HepG2 (cell line): ENCODE data around the gene PSRC1. TPM values are rescaled to one million over a fixed set of nuclear protein-coding genes. Genes with fewer than 3 reads are reported as not detected.
A peak's percentile ranks its signal among the peaks of the same experiment; 100 is the strongest.

Source experiments
- CENPX ChIP-seq: sonication (generic); formaldehyde crosslinking; IDR thresholded peaks from 2 replicates; pipeline ENCODE4 v1.9.0; 2021; ENCODE audit warnings: mild to moderate bottlenecking, missing genetic modification reagents, moderate library complexity
- DPF2 ChIP-seq: sonication (generic); formaldehyde crosslinking; IDR thresholded peaks from 2 replicates; pipeline ENCODE4 v1.4.0; 2020; ENCODE audit warnings: mild to moderate bottlenecking, low read depth, missing genetic modification reagents, borderline replicate concordance
- GLI4 ChIP-seq: sonication (generic); formaldehyde crosslinking; IDR thresholded peaks from 2 replicates; pipeline ENCODE4 v1.5.1; 2020; ENCODE audit warnings: missing genetic modification reagents, mild to moderate bottlenecking, moderate library complexity, borderline replicate concordance
- MEF2D ChIP-seq: sonication (generic); formaldehyde crosslinking; IDR thresholded peaks from 2 replicates; pipeline ENCODE4 v1.5.1; 2020; ENCODE audit warnings: mild to moderate bottlenecking, missing genetic modification reagents
- MTF2 ChIP-seq: sonication (generic); formaldehyde crosslinking; IDR thresholded peaks from 2 replicates; pipeline ENCODE4 v1.5.0; 2020; ENCODE audit warnings: missing genetic modification reagents, borderline replicate concordance
- NFIB ChIP-seq: sonication (generic); formaldehyde crosslinking; IDR thresholded peaks from 2 replicates; pipeline ENCODE4 v1.9.0; 2021; ENCODE audit warnings: missing genetic modification reagents, mild to moderate bottlenecking, borderline replicate concordance
- SIX1 ChIP-seq: sonication (generic); formaldehyde crosslinking; IDR thresholded peaks from 2 replicates; pipeline ENCODE4 v1.4.0; 2020; ENCODE audit warnings: missing genetic modification reagents, borderline replicate concordance
- SNRNP70 ChIP-seq: fragments of 200-400 bp; formaldehyde crosslinking; IDR thresholded peaks from 2 replicates; pipeline ENCODE4 v1.6.1; 2017; ENCODE audit warnings: mild to moderate bottlenecking, low read depth, low read length, moderate library complexity
- ZBTB3 ChIP-seq: sonication (generic); formaldehyde crosslinking; IDR thresholded peaks from 2 replicates; pipeline ENCODE4 v1.4.0; 2020; ENCODE audit warnings: low read depth, mild to moderate bottlenecking, moderate library complexity, missing genetic modification reagents, borderline replicate concordance
- ZMYM3 ChIP-seq: sonication (generic); formaldehyde crosslinking; IDR thresholded peaks from 2 replicates; pipeline ENCODE4 v1.5.1; 2020; ENCODE audit warnings: mild to moderate bottlenecking, missing genetic modification reagents
- ZNF674 ChIP-seq: sonication (generic); formaldehyde crosslinking; IDR thresholded peaks from 2 replicates; pipeline ENCODE4 v1.5.0; 2020; ENCODE audit warnings: low read depth, mild to moderate bottlenecking, missing genetic modification reagents
- ZNF75D ChIP-seq: sonication (generic); formaldehyde crosslinking; IDR thresholded peaks from 2 replicates; pipeline ENCODE4 v1.8.1; 2023; ENCODE audit warnings: missing genetic modification reagents, mild to moderate bottlenecking, borderline replicate concordance
- polyA plus RNA-seq, 8 experiments: library from polyadenylated mRNA; depleted of rRNA in 3 of 8; stranded (reverse) in 7 of 8; unstranded in 1 of 8; fragments of >200 nt; fragmentation: Illumina TruSeq in 4 of 8; extraction: Trizol in 4 of 8; gene quantifications; 2 replicates each; pipeline versions ENCODE4 v1.2.1 to v1.2.3, GENCODE V29; 2011 to 2016; ENCODE audit warnings: low read depth in 4 of 8, missing spikeins in 1 of 8, mixed read lengths in 1 of 8; ENCODE audit not compliant: insufficient read depth in 1 of 8
- total RNA-seq, 5 experiments: library from RNA; depleted of rRNA; stranded (reverse); fragments of >200 nt; fragmentation: Illumina TruSeq; extraction: Trizol; gene quantifications; 2 replicates each; pipeline ENCODE4 v1.2.3, GENCODE V29; 2016; ENCODE audit warnings: low read depth in 1 of 5
- TF ChIP-seq, protein P1 (sequence below): IDR thresholded peaks from 2 replicates; pipeline ENCODE4 v1.6.1; 2018; ENCODE audit warnings: missing genetic modification reagents, mild to moderate bottlenecking, missing compliant biosample characterization
- TF ChIP-seq, protein P2 (sequence below): sonication (generic); formaldehyde crosslinking; conservative IDR thresholded peaks from 2 replicates; pipeline ENCODE4 v1.4.0; 2020; ENCODE audit warnings: missing genetic modification reagents
- TF ChIP-seq, protein P3 (sequence below): fragments of 450-650 bp; IDR thresholded peaks from 2 replicates; pipeline ENCODE4 v1.6.1; 2017; ENCODE audit warnings: mild to moderate bottlenecking
- TF ChIP-seq, protein P4 (sequence below), 2 experiments: fragments of 450-650 bp in 1 of 2; sonication (generic) in 1 of 2; formaldehyde crosslinking; IDR thresholded peaks; 2 replicates each; pipeline versions ENCODE4 v1.5.0 to v1.8.0; 2020 to 2022; ENCODE audit warnings: mild to moderate bottlenecking in 1 of 2, missing genetic modification reagents in 1 of 2
- TF ChIP-seq, protein P5 (sequence below): sonication (generic); formaldehyde crosslinking; IDR thresholded peaks from 2 replicates; pipeline ENCODE4 v1.5.0; 2020; ENCODE audit warnings: missing genetic modification reagents, mild to moderate bottlenecking, borderline replicate concordance
- TF ChIP-seq, protein P6 (sequence below): IDR thresholded peaks from 2 replicates; pipeline ENCODE4 v1.6.1; 2016; ENCODE audit warnings: missing compliant biosample characterization, missing genetic modification reagents, borderline replicate concordance
- TF ChIP-seq, protein P7 (sequence below): sonication (generic); formaldehyde crosslinking; IDR thresholded peaks from 2 replicates; pipeline ENCODE4 v1.8.0; 2022; ENCODE audit warnings: missing genetic modification reagents, mild to moderate bottlenecking, inconsistent platforms, borderline replicate concordance

PSRC1 gene
- total and polyA plus RNA-seq, 2 of the 13 experiments (the other 11 are each of a cell fraction or from before 2014, with no cell fraction given): 28.6 to 30.3 TPM

DNA sequence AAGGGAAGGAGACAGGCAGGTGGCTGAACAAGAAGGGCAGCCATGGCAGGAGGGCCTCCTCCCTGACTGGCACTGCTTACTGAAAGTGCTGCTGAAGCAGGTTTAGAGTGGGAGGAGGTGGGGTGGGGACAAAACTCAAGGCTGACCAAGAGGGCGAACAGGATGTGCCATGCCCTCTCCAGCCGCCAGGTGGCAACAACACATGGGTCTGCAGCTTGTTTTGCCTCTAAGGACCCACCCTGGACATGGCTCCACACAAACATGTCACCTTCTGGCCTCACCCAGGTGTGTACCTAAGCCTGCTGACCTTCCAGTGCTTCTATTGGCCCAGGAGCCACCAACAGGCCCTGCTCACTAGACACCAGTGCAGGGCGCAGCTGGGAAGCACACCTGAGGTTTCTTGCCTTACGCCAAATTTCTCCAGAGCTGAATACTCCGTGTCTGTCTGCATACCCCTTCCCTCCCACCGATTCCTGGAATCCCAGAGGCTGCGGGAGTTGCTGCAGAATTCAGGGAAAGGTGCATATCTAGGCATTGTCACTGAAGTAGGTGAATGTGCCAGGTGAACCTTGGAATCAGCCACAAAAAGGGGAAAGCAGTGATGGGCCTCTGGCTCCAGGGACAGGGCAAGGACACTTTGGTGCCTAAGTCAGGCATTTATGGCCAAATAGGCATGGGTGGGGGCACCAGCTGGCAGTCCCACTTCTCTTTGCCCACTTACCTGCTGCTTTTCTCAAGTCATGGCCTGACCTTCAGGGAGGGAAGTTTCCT lies 5.3 kb downstream of the PSRC1 start (continued):
- TF ChIP-seq, protein P1, sequence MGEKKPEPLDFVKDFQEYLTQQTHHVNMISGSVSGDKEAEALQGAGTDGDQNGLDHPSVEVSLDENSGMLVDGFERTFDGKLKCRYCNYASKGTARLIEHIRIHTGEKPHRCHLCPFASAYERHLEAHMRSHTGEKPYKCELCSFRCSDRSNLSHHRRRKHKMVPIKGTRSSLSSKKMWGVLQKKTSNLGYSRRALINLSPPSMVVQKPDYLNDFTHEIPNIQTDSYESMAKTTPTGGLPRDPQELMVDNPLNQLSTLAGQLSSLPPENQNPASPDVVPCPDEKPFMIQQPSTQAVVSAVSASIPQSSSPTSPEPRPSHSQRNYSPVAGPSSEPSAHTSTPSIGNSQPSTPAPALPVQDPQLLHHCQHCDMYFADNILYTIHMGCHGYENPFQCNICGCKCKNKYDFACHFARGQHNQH: no peak
- TF ChIP-seq, protein P2, sequence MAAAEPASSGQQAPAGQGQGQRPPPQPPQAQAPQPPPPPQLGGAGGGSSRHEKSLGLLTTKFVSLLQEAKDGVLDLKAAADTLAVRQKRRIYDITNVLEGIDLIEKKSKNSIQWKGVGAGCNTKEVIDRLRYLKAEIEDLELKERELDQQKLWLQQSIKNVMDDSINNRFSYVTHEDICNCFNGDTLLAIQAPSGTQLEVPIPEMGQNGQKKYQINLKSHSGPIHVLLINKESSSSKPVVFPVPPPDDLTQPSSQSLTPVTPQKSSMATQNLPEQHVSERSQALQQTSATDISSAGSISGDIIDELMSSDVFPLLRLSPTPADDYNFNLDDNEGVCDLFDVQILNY (CRISPR knock-in tag): no peak
- TF ChIP-seq ZNF75D (CRISPR knock-in tag) (no peak), ZNF674 (CRISPR knock-in tag) (no peak), SNRNP70 (no peak), GLI4 (CRISPR knock-in tag) (no peak), MEF2D (CRISPR knock-in tag) (no peak), ZBTB3 (CRISPR knock-in tag) (no peak), DPF2 (CRISPR knock-in tag) (no peak), NFIB (no peak), MTF2 (CRISPR knock-in tag) (no peak), SIX1 (CRISPR knock-in tag) (no peak), CENPX (CRISPR knock-in tag) (no peak), ZMYM3 (no peak)
- TF ChIP-seq, protein P3, sequence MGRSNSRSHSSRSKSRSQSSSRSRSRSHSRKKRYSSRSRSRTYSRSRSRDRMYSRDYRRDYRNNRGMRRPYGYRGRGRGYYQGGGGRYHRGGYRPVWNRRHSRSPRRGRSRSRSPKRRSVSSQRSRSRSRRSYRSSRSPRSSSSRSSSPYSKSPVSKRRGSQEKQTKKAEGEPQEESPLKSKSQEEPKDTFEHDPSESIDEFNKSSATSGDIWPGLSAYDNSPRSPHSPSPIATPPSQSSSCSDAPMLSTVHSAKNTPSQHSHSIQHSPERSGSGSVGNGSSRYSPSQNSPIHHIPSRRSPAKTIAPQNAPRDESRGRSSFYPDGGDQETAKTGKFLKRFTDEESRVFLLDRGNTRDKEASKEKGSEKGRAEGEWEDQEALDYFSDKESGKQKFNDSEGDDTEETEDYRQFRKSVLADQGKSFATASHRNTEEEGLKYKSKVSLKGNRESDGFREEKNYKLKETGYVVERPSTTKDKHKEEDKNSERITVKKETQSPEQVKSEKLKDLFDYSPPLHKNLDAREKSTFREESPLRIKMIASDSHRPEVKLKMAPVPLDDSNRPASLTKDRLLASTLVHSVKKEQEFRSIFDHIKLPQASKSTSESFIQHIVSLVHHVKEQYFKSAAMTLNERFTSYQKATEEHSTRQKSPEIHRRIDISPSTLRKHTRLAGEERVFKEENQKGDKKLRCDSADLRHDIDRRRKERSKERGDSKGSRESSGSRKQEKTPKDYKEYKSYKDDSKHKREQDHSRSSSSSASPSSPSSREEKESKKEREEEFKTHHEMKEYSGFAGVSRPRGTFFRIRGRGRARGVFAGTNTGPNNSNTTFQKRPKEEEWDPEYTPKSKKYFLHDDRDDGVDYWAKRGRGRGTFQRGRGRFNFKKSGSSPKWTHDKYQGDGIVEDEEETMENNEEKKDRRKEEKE: no peak
- TF ChIP-seq, protein P4, sequence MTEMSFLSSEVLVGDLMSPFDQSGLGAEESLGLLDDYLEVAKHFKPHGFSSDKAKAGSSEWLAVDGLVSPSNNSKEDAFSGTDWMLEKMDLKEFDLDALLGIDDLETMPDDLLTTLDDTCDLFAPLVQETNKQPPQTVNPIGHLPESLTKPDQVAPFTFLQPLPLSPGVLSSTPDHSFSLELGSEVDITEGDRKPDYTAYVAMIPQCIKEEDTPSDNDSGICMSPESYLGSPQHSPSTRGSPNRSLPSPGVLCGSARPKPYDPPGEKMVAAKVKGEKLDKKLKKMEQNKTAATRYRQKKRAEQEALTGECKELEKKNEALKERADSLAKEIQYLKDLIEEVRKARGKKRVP (CRISPR knock-in tag; IDR thresholded peaks at IDR 0.05): no peak
- TF ChIP-seq, protein P5, sequence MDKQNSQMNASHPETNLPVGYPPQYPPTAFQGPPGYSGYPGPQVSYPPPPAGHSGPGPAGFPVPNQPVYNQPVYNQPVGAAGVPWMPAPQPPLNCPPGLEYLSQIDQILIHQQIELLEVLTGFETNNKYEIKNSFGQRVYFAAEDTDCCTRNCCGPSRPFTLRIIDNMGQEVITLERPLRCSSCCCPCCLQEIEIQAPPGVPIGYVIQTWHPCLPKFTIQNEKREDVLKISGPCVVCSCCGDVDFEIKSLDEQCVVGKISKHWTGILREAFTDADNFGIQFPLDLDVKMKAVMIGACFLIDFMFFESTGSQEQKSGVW (CRISPR knock-in tag): no peak
- TF ChIP-seq, protein P6, sequence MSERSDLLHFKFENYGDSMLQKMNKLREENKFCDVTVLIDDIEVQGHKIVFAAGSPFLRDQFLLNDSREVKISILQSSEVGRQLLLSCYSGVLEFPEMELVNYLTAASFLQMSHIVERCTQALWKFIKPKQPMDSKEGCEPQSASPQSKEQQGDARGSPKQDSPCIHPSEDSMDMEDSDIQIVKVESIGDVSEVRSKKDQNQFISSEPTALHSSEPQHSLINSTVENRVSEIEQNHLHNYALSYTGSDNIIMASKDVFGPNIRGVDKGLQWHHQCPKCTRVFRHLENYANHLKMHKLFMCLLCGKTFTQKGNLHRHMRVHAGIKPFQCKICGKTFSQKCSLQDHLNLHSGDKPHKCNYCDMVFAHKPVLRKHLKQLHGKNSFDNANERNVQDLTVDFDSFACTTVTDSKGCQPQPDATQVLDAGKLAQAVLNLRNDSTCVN (CRISPR knock-in tag): peak; percentile 63; the same call in 1 of the 2 replicates
- TF ChIP-seq, protein P7, sequence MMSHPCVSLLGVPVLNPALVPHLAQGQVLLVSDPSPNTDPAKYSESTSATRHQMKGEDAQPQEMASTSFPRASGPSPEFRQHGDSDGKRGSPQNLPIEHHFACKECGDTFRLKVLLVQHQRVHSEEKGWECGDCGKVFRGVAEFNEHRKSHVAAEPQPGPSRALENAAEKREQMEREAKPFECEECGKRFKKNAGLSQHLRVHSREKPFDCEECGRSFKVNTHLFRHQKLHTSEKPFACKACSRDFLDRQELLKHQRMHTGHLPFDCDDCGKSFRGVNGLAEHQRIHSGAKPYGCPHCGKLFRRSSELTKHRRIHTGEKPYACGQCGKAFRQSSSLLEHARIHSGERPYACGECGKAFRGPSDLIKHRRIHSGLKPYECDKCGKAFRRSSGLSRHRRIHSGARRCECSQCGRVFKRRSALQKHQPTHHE: no peak
